AG04450 (cell line): Measurements from ENCODE around the gene LRCOL1. TPM values are rescaled to one million over a fixed set of nuclear protein-coding genes. Genes with fewer than 3 reads are reported as not detected.

Source experiments
- CTCF ChIA-PET: fragments of 300-600, 350-600 bp; formaldehyde crosslinking; extraction: SDS; loops from one replicate; lab custom pipeline; 2022; ENCODE audit warnings: antibody characterized with exemption, inconsistent platforms; lab: Charles Lee
- POLR2A ChIA-PET: fragments of 350-600 bp; formaldehyde crosslinking; extraction: SDS; loops from one replicate; lab custom pipeline; 2021; ENCODE audit warnings: antibody characterized with exemption, inconsistent platforms; lab: Yijun Ruan, JAX
- DNase-seq: peaks from one replicate; pipeline ENCODE4 v3.0.0-alpha.2; 2011; ENCODE audit warnings: low read depth, low spot score
- H3K27ac ChIP-seq: one replicate; pipeline ENCODE4 v1.5.1; 2012; ENCODE audit warnings: low read depth, low read length, control low read depth
- H3K27me3 ChIP-seq: one replicate; pipeline ENCODE4 v1.6.0; 2012; ENCODE audit warnings: low read length; ENCODE audit not compliant: control insufficient read depth, insufficient read depth
- H3K4me3 ChIP-seq: 2 replicates; pipeline ENCODE4 v1.5.1; 2011; ENCODE audit warnings: mild to moderate bottlenecking, low read depth, low read length, control low read depth
- H3K9me3 ChIP-seq: 2 replicates; pipeline ENCODE4 v1.5.1; 2012; ENCODE audit warnings: low read length; ENCODE audit not compliant: control insufficient read depth, insufficient read depth
- polyA plus RNA-seq: library from polyadenylated mRNA; depleted of rRNA; stranded (reverse); fragments of >200 nt; gene quantifications from 2 replicates; pipeline ENCODE4 v1.2.3, GENCODE V29; 2011
- TF ChIP-seq, protein P1 (sequence below): IDR thresholded peaks from 2 replicates; pipeline ENCODE4 v1.5.1; 2011; ENCODE audit warnings: low read depth, low read length, control low read depth, inconsistent platforms

Gene LRCOL1
- polyA plus RNA-seq, 1 experiment, result 0.11 TPM

- CTCF ChIA-PET, result interaction anchor here (2.1 to 5.1 kb wide), 3 partner anchors 17 to 202 kb away, joined by 9 to 59 read pairs (median 15); no protein-coding TSS in a partner anchor
- Histone ChIP-seq H3K4me3 (no peak overlapping the region), H3K27ac (no peak overlapping the region), H3K27me3 (peaks cover 47% of the 10 kb centered on the region), H3K9me3 (peaks cover 24% of the 10 kb centered on the region)
- TF ChIP-seq, protein P1, sequence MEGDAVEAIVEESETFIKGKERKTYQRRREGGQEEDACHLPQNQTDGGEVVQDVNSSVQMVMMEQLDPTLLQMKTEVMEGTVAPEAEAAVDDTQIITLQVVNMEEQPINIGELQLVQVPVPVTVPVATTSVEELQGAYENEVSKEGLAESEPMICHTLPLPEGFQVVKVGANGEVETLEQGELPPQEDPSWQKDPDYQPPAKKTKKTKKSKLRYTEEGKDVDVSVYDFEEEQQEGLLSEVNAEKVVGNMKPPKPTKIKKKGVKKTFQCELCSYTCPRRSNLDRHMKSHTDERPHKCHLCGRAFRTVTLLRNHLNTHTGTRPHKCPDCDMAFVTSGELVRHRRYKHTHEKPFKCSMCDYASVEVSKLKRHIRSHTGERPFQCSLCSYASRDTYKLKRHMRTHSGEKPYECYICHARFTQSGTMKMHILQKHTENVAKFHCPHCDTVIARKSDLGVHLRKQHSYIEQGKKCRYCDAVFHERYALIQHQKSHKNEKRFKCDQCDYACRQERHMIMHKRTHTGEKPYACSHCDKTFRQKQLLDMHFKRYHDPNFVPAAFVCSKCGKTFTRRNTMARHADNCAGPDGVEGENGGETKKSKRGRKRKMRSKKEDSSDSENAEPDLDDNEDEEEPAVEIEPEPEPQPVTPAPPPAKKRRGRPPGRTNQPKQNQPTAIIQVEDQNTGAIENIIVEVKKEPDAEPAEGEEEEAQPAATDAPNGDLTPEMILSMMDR, result no peak
- POLR2A ChIA-PET, result no interaction called here
- no peak for DNase-seq
These were observed 6.8 kb upstream of the LRCOL1 start for GRCh38 chr12:132617135-132617701.

DNA sequence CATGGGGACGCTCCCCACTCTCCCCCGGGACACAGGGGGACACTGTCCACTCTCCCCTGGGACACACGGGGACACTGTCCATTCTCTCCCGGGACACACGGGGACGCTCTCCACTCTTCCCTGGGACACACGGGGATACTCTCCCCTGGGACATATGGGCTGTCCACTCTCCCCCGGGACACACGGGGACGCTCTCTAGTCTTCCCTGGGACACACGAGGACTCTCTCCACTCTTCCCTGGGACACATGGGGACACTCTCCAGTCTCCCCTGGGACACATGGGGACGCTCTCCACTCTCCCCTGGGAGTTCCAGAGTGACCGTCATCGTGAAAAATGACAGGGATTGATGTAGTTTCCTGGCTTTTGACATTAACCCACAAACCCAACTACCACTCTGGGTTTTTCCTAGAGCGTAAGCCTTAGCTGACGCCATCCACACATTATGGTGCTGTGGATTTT, 5.2 kb upstream of the LRCOL1 start:
- DNase-seq, result no peak
- peaks cover 56% of the 10 kb centered on the region for H3K27me3 ChIP-seq
- CTCF ChIA-PET, result interaction anchor here (0.9 to 5.1 kb wide), 12 partner anchors 10 to 462 kb away, joined by 3 to 59 read pairs (median 5); no protein-coding TSS in a partner anchor
- TF ChIP-seq, protein P1, result no peak
- H3K27ac ChIP-seq, result no peak overlapping the region
- no peak overlapping the region for H3K4me3 ChIP-seq
- POLR2A ChIA-PET, result interaction anchor here (1.2 kb wide), 1 partner anchor 10 kb away, joined by 4 read pairs; no protein-coding TSS in a partner anchor
- peaks cover 37% of the 10 kb centered on the region for H3K9me3 ChIP-seq

DNA sequence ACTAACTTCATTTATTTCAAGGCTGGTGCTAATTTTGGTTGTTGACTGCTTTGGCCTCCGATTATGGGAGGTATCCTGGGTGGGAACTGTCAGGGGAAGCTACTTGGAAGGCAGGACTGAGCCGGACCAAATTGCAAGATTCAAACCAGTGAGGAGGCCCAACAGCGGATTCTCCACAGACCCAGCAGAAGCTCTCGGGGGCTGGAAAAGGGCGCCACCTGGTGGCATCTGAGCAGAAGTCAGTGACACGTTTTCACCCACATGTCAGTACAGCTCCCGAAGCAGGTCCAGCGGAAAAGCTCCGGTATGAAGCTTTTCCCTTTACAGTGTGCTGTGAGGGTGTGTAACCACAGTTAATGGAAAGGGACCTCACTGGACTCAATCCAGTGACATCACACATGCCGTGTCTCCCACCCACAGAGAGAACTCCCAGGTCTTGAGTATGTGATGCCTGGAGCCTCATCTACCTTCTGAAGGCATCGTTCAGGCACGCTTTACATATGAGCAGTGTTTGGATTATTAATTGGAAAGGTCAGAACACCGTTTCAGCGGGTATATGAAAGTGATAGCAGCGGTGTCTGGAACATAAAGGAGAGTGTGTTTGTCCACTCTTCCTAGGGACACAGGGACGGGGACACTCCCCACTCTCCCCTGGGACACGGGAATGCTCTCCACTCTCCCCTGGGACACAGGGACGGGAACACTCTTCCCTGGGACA, 4.6 kb upstream of the LRCOL1 start:
- CTCF ChIA-PET, result interaction anchor here (0.7 to 5.1 kb wide), 12 partner anchors 10 to 461 kb away, joined by 3 to 59 read pairs (median 4); no protein-coding TSS in a partner anchor
- POLR2A ChIA-PET, result interaction anchor here (0.8 to 1.2 kb wide), 2 partner anchors 10 to 15 kb away, joined by 3 to 4 read pairs; no protein-coding TSS in a partner anchor
- DNase-seq, result peak; percentile 60
- Histone ChIP-seq H3K27ac (no peak overlapping the region), H3K4me3 (no peak overlapping the region), H3K9me3 (peaks cover 37% of the 10 kb centered on the region), H3K27me3 (peaks cover 54% of the 10 kb centered on the region)
- TF ChIP-seq, protein P1, result peak; percentile 90

DNA sequence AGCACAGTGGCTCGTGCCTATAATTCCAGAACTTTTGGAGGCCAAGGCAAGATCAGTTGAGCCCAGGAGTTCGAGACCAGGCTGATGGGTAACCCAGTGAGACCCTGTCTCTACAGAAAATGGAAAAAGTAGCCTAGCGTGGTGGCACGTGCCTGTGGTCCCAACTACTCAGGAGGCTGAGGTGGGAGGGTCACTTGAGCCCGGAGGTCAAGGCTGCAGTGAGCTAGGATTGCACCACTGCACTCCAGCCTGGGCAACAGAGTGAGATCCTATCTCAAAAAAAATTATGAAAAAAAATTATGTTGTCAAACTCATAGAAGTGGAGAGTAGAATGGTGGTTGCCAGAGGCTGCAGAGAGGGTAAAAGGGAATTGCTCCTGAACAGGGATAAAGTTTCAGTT, 3.6 kb upstream of the LRCOL1 start:
- Histone ChIP-seq H3K27ac (no peak overlapping the region), H3K4me3 (no peak overlapping the region), H3K27me3 (peaks cover 48% of the 10 kb centered on the region), H3K9me3 (peaks cover 37% of the 10 kb centered on the region)
- ChIA-PET CTCF (interaction anchor here (0.7 to 5.1 kb wide), 4 partner anchors 12 to 579 kb away, joined by 4 to 59 read pairs (median 14); no protein-coding TSS in a partner anchor), POLR2A (interaction anchor here (0.8 kb wide), 1 partner anchor 14 kb away, joined by 3 read pairs; no protein-coding TSS in a partner anchor)
- DNase-seq, result no peak
- TF ChIP-seq, protein P1, result no peak
